ENCODE measurements around the gene TARBP2.

- TF ChIP-seq CTCF (conservative IDR thresholded peaks at IDR 0.05; ENCODE audit: low read depth, low read length) (no peak), EZH2 (IDR thresholded peaks at IDR 0.05; ENCODE audit: low read length, unreplicated experiment) (no peak), EZH2phosphoT487 (IDR thresholded peaks at IDR 0.05; ENCODE audit: borderline replicate concordance, low read length) (no peak)
Measured at GRCh38 chr12:53536962-53537361, 35.9 kb downstream of the TARBP2 start.

Data from PC-3 (cell line).